ENCODE results near the gene CSK. TPM values are rescaled to one million over a fixed set of nuclear protein-coding genes. Genes with fewer than 3 reads are reported as not detected.

Gene CSK
- total and polyA plus RNA-seq, 2 donors from 2014 or later = 18.9 to 58.8 TPM

- Histone ChIP-seq H3K4me3 (ENCODE audit: low read length in 3 of 3) (no peak overlapping the region), H3K27me3 (ENCODE audit: control insufficient read depth, insufficient read depth, low read length) (no peaks in the 10 kb centered on the region), H3K9ac (ENCODE audit: low read length in 3 of 3) (no peak overlapping the region), H3K9me3 (ENCODE audit: control insufficient read depth in 2 of 3, insufficient read depth in 1 of 3, low read length in 3 of 3) (no peaks in the 10 kb centered on the region), H3K4me1 (ENCODE audit: control insufficient read depth in 2 of 3, insufficient read depth in 2 of 3, low read depth in 1 of 3, low read length in 3 of 3) (no peaks in the 10 kb centered on the region), H3K36me3 (ENCODE audit: control insufficient read depth in 2 of 3, insufficient read depth in 3 of 3, low read length in 3 of 3) (peaks cover 0 to 3% (median 0%) of the 10 kb centered on the region in 3 donors), H3K27ac (ENCODE audit: low read depth in 2 of 2, low read length in 2 of 2) (no peak overlapping the region)
- intact Hi-C loops (cut with DNase I) = no loop called here
- TF ChIP-seq CTCF (IDR thresholded peaks at IDR 0.05; ENCODE audit: borderline replicate concordance, extremely low read depth, insufficient read depth) = no peak
- FAIRE-seq (no peak), DNase-seq (no peak)
Observed at GRCh38 chr15:74808078-74808839, 26.4 kb downstream of the CSK start.

DNA sequence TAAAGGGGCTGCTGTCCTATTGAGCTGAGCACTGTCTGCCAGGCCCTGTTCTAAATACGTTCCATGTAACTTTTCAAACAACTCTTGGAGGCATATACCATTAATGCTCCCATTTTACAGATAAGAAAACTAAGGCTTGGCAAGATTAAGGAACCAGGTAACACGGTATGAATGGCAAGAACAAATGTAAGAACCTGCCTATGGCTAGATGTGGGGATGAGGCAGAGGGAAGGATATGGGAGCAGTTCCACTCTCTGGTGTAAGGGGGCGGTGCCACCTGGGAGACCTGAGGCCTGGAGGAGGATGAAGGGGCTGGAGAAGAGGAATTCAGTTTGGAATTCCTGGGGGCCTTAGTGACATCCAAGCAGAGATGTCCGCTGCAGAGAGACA, 27.0 kb downstream of the CSK start:
- no peak overlapping the region for H3K4me3 ChIP-seq (ENCODE audit: low read length in 3 of 3)

GRCh38 chr15:74809242-74809641, 27.4 kb downstream of the CSK start:
- Histone ChIP-seq H3K36me3 (ENCODE audit: control insufficient read depth in 2 of 3, insufficient read depth in 3 of 3, low read length in 3 of 3) (no peaks in the 10 kb centered on the region), H3K4me3 (ENCODE audit: low read length in 3 of 3) (no peak overlapping the region), H3K4me1 (ENCODE audit: control insufficient read depth in 2 of 3, insufficient read depth in 2 of 3, low read depth in 1 of 3, low read length in 3 of 3) (no peaks in the 10 kb centered on the region), H3K9me3 (ENCODE audit: control insufficient read depth in 2 of 3, insufficient read depth in 1 of 3, low read length in 3 of 3) (no peaks in the 10 kb centered on the region), H3K27me3 (ENCODE audit: control insufficient read depth, insufficient read depth, low read length) (no peaks in the 10 kb centered on the region), H3K27ac (ENCODE audit: low read depth in 2 of 2, low read length in 2 of 2) (no peak overlapping the region), H3K9ac (ENCODE audit: low read length in 3 of 3) (no peak overlapping the region)
- FAIRE-seq (no peak), DNase-seq (no peak)
- no peak for TF ChIP-seq CTCF (IDR thresholded peaks at IDR 0.05; ENCODE audit: borderline replicate concordance, extremely low read depth, insufficient read depth)
- intact Hi-C loops (cut with DNase I) = no loop called here

More for the DNA sequence above, 27.0 kb downstream of the CSK start:
- no peaks in the 10 kb centered on the region for H3K4me1 ChIP-seq (ENCODE audit: control insufficient read depth in 2 of 3, insufficient read depth in 2 of 3, low read depth in 1 of 3, low read length in 3 of 3)
- no peak for TF ChIP-seq CTCF (IDR thresholded peaks at IDR 0.05; ENCODE audit: borderline replicate concordance, extremely low read depth, insufficient read depth)
- intact Hi-C loops (cut with DNase I) = no loop called here
- H3K9me3 ChIP-seq (ENCODE audit: control insufficient read depth in 2 of 3, insufficient read depth in 1 of 3, low read length in 3 of 3) = no peaks in the 10 kb centered on the region
- H3K27me3 ChIP-seq (ENCODE audit: control insufficient read depth, insufficient read depth, low read length) = no peaks in the 10 kb centered on the region
- H3K9ac ChIP-seq (ENCODE audit: low read length in 3 of 3) = no peak overlapping the region
- no peaks in the 10 kb centered on the region for H3K36me3 ChIP-seq (ENCODE audit: control insufficient read depth in 2 of 3, insufficient read depth in 3 of 3, low read length in 3 of 3)
- FAIRE-seq (no peak), DNase-seq (no peak)
- no peak overlapping the region for H3K27ac ChIP-seq (ENCODE audit: low read depth in 2 of 2, low read length in 2 of 2)
